ENCODE measurements around the gene NPAS4. TPM values are rescaled to one million over a fixed set of nuclear protein-coding genes. Genes with fewer than 3 reads are reported as not detected.
A peak's percentile ranks its signal among the peaks of the same experiment; 100 is the strongest.

Gene NPAS4
- total and polyA plus RNA-seq, 9 of the 15 experiments (the other 6 are each of a cell fraction or from before 2014, with no cell fraction given) = not detected

DNA sequence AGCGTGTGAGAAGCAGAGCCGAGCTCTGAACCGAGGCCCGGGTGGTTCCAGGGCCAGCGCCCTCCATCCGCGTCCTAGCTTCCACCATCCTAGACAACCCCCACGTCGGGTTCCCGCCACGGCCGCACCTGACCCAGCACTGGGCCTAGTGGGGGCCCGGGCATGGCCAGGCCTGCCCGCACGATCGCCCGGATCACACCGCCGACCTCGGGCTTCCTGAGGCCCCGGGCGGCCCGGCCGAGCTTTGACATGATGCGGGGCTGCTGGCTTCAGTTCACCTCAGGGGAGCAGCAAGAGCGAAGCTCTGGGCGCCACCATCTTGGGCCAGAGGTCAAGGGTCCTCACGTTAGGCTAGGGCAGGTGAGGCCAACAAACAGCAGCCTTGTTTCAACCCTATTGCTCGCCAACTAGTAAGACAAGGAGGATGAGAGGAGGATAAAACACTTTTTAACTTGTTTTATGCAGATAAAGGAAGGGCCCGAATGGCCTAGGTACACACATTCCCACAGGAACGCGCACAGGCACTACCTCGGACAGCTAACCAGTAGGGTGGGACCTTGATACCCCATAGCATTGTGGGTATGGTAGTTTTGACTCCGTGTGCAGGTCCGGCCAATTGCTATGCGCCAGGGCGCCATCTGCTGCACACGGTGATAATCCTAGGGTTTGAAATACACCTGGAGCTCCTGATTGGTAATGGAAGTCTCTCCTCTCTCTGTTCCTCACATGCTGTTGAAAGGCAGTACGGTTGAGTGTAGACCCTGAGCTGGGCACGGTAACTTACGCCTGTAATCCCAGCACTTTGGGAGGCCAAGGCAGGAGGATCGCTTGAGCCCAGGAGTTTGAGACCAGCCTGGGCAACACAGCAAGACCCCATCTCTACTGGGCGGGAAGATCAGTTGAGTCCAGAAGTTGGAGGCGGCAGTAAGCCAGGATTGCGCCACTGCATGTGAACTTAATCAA, 17.9 kb downstream of the NPAS4 start, which contains the start of gene MRPL11 (continued):
- TF ChIP-seq, protein P1, sequence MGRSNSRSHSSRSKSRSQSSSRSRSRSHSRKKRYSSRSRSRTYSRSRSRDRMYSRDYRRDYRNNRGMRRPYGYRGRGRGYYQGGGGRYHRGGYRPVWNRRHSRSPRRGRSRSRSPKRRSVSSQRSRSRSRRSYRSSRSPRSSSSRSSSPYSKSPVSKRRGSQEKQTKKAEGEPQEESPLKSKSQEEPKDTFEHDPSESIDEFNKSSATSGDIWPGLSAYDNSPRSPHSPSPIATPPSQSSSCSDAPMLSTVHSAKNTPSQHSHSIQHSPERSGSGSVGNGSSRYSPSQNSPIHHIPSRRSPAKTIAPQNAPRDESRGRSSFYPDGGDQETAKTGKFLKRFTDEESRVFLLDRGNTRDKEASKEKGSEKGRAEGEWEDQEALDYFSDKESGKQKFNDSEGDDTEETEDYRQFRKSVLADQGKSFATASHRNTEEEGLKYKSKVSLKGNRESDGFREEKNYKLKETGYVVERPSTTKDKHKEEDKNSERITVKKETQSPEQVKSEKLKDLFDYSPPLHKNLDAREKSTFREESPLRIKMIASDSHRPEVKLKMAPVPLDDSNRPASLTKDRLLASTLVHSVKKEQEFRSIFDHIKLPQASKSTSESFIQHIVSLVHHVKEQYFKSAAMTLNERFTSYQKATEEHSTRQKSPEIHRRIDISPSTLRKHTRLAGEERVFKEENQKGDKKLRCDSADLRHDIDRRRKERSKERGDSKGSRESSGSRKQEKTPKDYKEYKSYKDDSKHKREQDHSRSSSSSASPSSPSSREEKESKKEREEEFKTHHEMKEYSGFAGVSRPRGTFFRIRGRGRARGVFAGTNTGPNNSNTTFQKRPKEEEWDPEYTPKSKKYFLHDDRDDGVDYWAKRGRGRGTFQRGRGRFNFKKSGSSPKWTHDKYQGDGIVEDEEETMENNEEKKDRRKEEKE (IDR thresholded peaks at IDR 0.05; ENCODE audit: borderline replicate concordance in 1 of 2, control insufficient read depth in 1 of 2, low read depth in 2 of 2, low read length in 1 of 2) = 0 out of 4 replicates have a peak, but pooled peaks of 1 of the 2 experiments have one; percentile 64
- TF ChIP-seq NR2C2 (CRISPR knock-in tag; IDR thresholded peaks at IDR 0.05) (peak; percentile 95), NR2C2 (tag; IDR thresholded peaks at IDR 0.05) (peak; percentile 100), BCOR (IDR thresholded peaks at IDR 0.05) (peak; percentile 97), ZFX (CRISPR knock-in tag; IDR thresholded peaks at IDR 0.05) (peak; percentile 96), SIN3A (IDR thresholded peaks at IDR 0.05; ENCODE audit: borderline replicate concordance in 2 of 2, control insufficient read depth in 1 of 2, low read depth in 2 of 2, low read length in 2 of 2) (no peak; a peak in 2 of 4 replicates), SIN3B (IDR thresholded peaks at IDR 0.05; ENCODE audit: low read depth) (peak; percentile 98), BRF1 (IDR thresholded peaks at IDR 0.05; ENCODE audit: borderline replicate concordance, extremely low read depth, insufficient read length) (no peak), TFAM (CRISPR knock-in tag; conservative IDR thresholded peaks at IDR 0.05) (no peak), E2F3 (CRISPR knock-in tag; IDR thresholded peaks at IDR 0.05) (peak; percentile 78), GATAD2A (IDR thresholded peaks at IDR 0.05) (no peak), CREB1 (IDR thresholded peaks at IDR 0.05) (no peak), CREB1 (CRISPR knock-in tag; IDR thresholded peaks at IDR 0.05) (peak; percentile 76), ZNF766 (CRISPR knock-in tag; conservative IDR thresholded peaks at IDR 0.05) (peak; percentile 72; the same call in 1 of the 2 replicates), POLR2A (conservative IDR thresholded peaks at IDR 0.05) (peak; percentile 86), RBBP5 (IDR thresholded peaks at IDR 0.05; ENCODE audit: borderline replicate concordance, insufficient read depth, low read length, poor library complexity, severe bottlenecking) (peak; percentile 95)
- TF ChIP-seq, protein P2, sequence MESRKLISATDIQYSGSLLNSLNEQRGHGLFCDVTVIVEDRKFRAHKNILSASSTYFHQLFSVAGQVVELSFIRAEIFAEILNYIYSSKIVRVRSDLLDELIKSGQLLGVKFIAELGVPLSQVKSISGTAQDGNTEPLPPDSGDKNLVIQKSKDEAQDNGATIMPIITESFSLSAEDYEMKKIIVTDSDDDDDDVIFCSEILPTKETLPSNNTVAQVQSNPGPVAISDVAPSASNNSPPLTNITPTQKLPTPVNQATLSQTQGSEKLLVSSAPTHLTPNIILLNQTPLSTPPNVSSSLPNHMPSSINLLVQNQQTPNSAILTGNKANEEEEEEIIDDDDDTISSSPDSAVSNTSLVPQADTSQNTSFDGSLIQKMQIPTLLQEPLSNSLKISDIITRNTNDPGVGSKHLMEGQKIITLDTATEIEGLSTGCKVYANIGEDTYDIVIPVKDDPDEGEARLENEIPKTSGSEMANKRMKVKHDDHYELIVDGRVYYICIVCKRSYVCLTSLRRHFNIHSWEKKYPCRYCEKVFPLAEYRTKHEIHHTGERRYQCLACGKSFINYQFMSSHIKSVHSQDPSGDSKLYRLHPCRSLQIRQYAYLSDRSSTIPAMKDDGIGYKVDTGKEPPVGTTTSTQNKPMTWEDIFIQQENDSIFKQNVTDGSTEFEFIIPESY (CRISPR knock-in tag; IDR thresholded peaks at IDR 0.05) = peak; percentile 61
- TF ChIP-seq, protein P3, sequence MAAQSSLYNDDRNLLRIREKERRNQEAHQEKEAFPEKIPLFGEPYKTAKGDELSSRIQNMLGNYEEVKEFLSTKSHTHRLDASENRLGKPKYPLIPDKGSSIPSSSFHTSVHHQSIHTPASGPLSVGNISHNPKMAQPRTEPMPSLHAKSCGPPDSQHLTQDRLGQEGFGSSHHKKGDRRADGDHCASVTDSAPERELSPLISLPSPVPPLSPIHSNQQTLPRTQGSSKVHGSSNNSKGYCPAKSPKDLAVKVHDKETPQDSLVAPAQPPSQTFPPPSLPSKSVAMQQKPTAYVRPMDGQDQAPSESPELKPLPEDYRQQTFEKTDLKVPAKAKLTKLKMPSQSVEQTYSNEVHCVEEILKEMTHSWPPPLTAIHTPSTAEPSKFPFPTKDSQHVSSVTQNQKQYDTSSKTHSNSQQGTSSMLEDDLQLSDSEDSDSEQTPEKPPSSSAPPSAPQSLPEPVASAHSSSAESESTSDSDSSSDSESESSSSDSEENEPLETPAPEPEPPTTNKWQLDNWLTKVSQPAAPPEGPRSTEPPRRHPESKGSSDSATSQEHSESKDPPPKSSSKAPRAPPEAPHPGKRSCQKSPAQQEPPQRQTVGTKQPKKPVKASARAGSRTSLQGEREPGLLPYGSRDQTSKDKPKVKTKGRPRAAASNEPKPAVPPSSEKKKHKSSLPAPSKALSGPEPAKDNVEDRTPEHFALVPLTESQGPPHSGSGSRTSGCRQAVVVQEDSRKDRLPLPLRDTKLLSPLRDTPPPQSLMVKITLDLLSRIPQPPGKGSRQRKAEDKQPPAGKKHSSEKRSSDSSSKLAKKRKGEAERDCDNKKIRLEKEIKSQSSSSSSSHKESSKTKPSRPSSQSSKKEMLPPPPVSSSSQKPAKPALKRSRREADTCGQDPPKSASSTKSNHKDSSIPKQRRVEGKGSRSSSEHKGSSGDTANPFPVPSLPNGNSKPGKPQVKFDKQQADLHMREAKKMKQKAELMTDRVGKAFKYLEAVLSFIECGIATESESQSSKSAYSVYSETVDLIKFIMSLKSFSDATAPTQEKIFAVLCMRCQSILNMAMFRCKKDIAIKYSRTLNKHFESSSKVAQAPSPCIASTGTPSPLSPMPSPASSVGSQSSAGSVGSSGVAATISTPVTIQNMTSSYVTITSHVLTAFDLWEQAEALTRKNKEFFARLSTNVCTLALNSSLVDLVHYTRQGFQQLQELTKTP (IDR thresholded peaks at IDR 0.05; ENCODE audit: low read depth in 1 of 2, partially characterized antibody in 2 of 2) = peak; percentile 85 to 90
